ENCODE measurements around the gene RCHY1. TPM values are rescaled to one million over a fixed set of nuclear protein-coding genes. Genes with fewer than 3 reads are reported as not detected.
"Not testable (repeated sequence)": the region's sequence is repeated elsewhere in the genome, so short reads cannot be mapped to it uniquely, and the experiment has no call there.

The RCHY1 gene
- total RNA-seq, 2 experiments from 2014 or later, result 33.1 to 33.3 TPM

- Mint-ChIP-seq H3K4me1 (ENCODE audit: low read depth) (no peaks in the 10 kb centered on the region), H3K27ac (no peak overlapping the region), H3K27me3 (no peaks in the 10 kb centered on the region), H3K9me3 (no peaks in the 10 kb centered on the region), H3K4me3 (no peak overlapping the region), H3K36me3 (ENCODE audit: low read depth) (peaks cover 8% of the 10 kb centered on the region)
- intact Hi-C loops (cut with micrococcal nuclease), result no loop called here
- no peak for DNase-seq
- POLR2A ChIA-PET, result interaction anchor here (0.6 to 1.1 kb wide), 2 partner anchors 18 to 32 kb away, joined by 3 to 5 read pairs; no protein-coding TSS in a partner anchor
- peak; percentile 39 for ATAC-seq
- TF ChIP-seq CTCF (IDR thresholded peaks at IDR 0.05), result no peak
- CTCF ChIA-PET, result interaction anchor here (1.2 to 1.4 kb wide), 2 partner anchors 13 to 27 kb away, joined by 3 to 6 read pairs; partner anchors contain the start of gene ODAPH
These were observed 28.6 kb upstream of the RCHY1 start for GRCh38 chr4:75542824-75543223.

- CTCF ChIA-PET, result interaction anchor here (0.8 kb wide), 1 partner anchor 378 kb away, joined by 3 read pairs; no protein-coding TSS in a partner anchor
- ATAC-seq; DNase-seq; H3K4me1 Mint-ChIP-seq (ENCODE audit: low read depth); H3K9me3 Mint-ChIP-seq; H3K27me3 Mint-ChIP-seq; H3K4me3 Mint-ChIP-seq; intact Hi-C loops (cut with micrococcal nuclease); H3K27ac Mint-ChIP-seq; POLR2A ChIA-PET: not testable (repeated sequence)
- H3K36me3 Mint-ChIP-seq (ENCODE audit: low read depth), result peaks cover 24% of the 10 kb centered on the region
These were observed 23.1 kb upstream of the RCHY1 start for GRCh38 chr4:75537308-75537707.

GRCh38 chr4:75533926-75534325, 19.7 kb upstream of the RCHY1 start:
- H3K27ac Mint-ChIP-seq; CTCF ChIA-PET; H3K4me1 Mint-ChIP-seq (ENCODE audit: low read depth); DNase-seq; POLR2A ChIA-PET; ATAC-seq; H3K27me3 Mint-ChIP-seq; H3K4me3 Mint-ChIP-seq; intact Hi-C loops (cut with micrococcal nuclease): not testable (repeated sequence)
- H3K36me3 Mint-ChIP-seq (ENCODE audit: low read depth), result peaks cover 50% of the 10 kb centered on the region
- peaks cover 17% of the 10 kb centered on the region for H3K9me3 Mint-ChIP-seq

- CTCF ChIA-PET; H3K4me3 Mint-ChIP-seq; H3K27me3 Mint-ChIP-seq; H3K27ac Mint-ChIP-seq; DNase-seq; ATAC-seq; intact Hi-C loops (cut with micrococcal nuclease); H3K4me1 Mint-ChIP-seq (ENCODE audit: low read depth): not testable (repeated sequence)
- H3K36me3 Mint-ChIP-seq (ENCODE audit: low read depth), result peaks cover 51% of the 10 kb centered on the region
- H3K9me3 Mint-ChIP-seq, result peaks cover 17% of the 10 kb centered on the region
- POLR2A ChIA-PET, result interaction anchor here (0.6 kb wide), 1 partner anchor 21 kb away, joined by 3 read pairs; no protein-coding TSS in a partner anchor
These were observed 19.2 kb upstream of the RCHY1 start for GRCh38 chr4:75533339-75533887.

GRCh38 chr4:75531536-75532143, 17.4 kb upstream of the RCHY1 start:
- H3K36me3 Mint-ChIP-seq (ENCODE audit: low read depth), result peaks cover 58% of the 10 kb centered on the region
- H3K4me1 Mint-ChIP-seq (ENCODE audit: low read depth); H3K27ac Mint-ChIP-seq; ATAC-seq; DNase-seq; POLR2A ChIA-PET; intact Hi-C loops (cut with micrococcal nuclease); H3K27me3 Mint-ChIP-seq; H3K4me3 Mint-ChIP-seq: not testable (repeated sequence)
- CTCF ChIA-PET, result interaction anchor here (0.6 to 1.0 kb wide), 2 partner anchors 40 to 192 kb away, joined by 3 read pairs; no protein-coding TSS in a partner anchor
- peaks cover 17% of the 10 kb centered on the region for H3K9me3 Mint-ChIP-seq

- POLR2A ChIA-PET, result no interaction called here
- Mint-ChIP-seq H3K27me3 (no peaks in the 10 kb centered on the region), H3K4me3 (no peak overlapping the region), H3K4me1 (ENCODE audit: low read depth) (peaks cover 2% of the 10 kb centered on the region), H3K27ac (no peak overlapping the region), H3K36me3 (ENCODE audit: low read depth) (peaks cover 63% of the 10 kb centered on the region), H3K9me3 (peaks cover 17% of the 10 kb centered on the region)
- intact Hi-C loops (cut with micrococcal nuclease), result no loop called here
- no peak for TF ChIP-seq CTCF (IDR thresholded peaks at IDR 0.05)
- CTCF ChIA-PET, result interaction anchor here (0.6 to 1.0 kb wide), 2 partner anchors 41 to 193 kb away, joined by 3 read pairs; no protein-coding TSS in a partner anchor
- no peak for ATAC-seq
- DNase-seq, result no peak
These were observed 16.5 kb upstream of the RCHY1 start for GRCh38 chr4:75530556-75531322.
